HG02884 (cell line): ENCODE data around the gene UGP2.

ENCODE experiments used
- ATAC-seq: cut with Tn5 transposase; IDR thresholded peaks from one replicate; pipeline ENCODE4 v1.9.1; 2021; ENCODE audit warnings: mild to moderate bottlenecking, moderate library complexity; ENCODE audit not compliant: unreplicated experiment

UGP2 gene

DNA sequence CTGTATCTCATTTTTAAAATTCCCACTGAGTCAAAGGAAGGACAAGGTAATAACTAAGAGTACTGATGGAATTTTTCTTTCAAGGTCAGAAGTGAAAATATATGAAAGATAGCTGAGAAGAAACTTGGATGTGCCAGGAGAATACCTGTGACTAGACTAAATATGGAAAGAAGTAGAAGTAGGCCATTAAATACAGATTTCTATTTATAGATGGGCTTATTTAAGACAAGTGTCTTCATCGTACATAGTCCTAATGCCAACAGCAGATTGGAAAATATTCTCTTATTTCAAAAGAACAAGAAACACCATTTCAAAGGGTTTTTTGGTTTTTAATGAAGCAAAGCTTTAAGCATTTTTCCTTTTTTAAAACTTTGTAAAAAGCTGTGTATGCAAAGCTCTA, 22.0 kb downstream of the UGP2 start:
- no peak for ATAC-seq

DNA sequence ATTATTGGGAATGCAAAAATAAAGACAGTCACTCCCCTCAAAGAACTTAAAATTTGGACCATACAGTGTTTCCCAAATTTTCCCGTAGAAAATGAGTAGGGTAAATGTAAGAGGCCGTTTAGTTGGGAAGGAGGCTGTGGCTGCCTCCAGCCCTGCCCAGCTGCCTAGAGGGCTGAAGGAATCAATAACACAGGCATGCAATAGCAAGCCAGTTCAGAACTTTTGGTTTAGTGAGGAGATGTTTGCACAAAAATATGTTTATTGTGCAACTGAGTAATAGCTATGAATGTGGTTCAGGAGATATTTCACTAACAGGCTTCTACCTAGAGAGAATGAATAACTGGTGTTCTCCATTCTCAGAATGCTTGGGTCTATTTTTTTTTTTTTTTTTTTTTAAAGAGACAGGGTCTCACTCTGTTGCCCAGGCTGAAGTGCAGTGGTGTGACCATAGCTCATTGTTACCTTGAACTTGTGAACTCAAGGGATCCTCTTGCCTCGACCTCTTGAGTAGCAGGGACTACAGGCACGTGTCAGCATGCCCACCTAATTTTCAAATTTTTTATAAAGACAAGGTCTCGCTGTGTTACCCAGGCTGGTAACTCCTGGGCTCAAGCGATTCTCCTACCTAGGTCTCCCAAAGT, 23.6 kb downstream of the UGP2 start:
- ATAC-seq: no peak

DNA sequence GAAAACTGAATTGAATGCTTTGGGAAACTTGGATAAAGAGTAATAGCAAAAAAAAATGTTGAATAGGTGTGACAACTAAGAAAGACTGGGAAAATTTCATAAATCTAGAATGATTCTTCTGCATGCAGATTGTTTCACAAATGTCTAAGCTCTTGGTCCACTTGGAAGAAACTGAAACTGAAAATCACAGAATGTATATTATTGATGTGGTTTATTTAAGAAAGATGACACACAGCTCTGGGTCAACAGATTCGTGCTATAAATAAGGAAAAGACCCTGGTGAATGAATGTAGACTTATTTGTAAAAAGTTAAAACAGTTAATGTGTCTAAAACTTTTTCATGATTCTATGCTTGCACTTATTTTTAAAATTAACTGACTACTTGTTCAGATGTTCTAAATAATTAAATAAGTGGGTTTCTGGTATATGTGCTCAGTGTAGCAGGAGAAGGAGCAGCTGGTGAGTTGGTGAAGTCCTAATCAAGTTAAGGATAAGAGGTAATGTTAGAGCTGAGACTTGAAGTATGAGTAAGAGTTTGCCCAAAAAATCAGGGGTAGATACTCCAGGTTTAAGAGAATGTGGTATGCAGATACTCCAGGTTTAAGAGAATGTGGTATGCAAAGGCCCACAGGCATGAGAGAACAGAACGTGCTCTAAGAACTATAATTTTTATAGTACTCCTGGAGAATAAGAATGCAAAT, 24.5 kb downstream of the UGP2 start:
- ATAC-seq: no peak

DNA sequence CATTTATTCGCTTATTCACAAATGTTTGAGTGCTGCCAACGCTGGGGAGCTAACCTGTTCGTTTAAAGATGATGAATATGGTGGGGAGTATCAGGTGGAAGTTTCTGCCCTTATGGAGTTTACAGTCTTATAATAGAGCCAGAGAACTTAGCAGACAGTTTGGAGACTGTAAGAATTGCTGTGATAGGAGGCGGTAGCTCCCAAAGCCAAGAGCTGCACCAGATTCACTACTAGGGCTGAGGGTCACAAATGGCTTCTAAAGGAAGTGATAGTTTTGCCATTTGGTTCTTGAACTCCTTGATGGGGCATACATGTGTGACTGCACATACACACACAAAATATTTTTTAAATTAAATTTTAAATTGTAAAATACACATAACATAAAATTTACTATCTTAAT, 29.0 kb downstream of the UGP2 start:
- no peak for ATAC-seq

DNA sequence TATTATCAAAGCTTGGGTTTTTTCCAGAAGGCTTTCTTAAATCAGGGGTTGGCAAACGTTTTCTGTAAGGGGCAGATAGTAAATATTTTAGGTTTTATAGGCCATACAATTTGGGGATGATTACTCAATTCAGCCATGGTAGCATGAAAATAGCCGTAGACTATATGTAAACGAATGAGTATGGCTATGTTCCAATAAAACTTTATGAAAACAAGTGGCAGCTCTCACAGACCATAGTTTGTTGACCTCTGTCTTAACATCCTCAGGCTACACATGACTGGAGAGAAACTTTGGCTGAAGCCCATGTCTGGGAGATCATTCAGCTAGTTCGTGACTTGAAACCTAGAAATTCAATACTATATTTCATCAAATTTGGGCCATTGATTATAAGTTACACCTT, 30.2 kb downstream of the UGP2 start:
- no peak for ATAC-seq

DNA sequence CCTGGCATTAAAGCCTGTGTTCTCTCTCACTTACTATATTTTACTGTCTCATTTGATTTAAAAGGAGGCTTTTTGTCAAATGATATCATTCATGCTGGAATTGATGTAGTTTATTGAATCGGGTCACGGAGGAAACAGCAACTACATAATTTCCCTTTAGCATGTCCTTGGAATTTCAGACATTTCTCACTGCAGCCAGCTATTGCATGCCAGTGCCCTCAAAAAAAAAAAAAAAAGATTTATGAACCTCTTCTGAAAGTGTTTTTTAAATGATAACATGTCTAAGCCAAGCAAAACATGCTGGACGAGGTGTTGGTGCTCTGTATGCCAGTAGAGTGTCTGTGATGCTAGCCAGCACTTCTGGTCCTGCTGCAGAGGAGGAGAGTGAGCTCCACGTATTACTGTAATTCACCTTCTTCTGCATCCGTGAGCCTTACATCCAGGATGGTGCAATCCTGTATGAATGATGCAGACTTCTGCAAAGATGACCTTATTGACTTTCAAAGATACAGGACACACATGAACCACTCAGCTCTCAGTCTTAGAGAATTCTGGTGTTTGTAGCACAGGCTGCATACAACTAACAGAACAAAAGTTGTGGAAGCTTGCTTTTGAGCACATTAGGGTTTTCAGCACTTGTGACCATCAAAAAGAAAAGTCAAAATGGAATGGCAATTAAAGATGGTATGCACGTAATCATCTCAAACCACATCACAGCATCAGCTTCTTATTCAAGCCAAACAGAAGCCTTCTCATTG, 31.1 kb downstream of the UGP2 start:
- no peak for ATAC-seq

- ATAC-seq: no peak
These were observed 32.8 kb downstream of the UGP2 start for GRCh38 chr2:63874204-63875130.

DNA sequence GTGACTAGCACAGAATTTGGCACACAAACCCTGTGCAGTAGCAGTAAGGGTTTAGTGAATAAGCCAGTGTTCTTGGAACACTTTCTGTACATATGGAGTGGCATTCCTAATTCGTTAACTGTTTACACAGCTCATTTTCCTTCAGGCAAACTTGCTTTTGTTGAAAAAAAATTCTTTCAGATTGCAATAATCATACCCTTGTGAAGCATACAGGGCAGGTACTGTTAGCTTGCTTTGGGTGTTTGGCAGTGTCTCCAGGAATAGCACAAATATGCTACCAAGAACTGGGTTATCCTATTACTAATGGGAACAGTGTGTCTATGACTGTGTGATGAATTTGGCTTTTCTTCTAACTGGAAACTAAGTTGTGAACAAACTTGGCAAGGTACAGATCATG, 33.4 kb downstream of the UGP2 start:
- no peak for ATAC-seq

DNA sequence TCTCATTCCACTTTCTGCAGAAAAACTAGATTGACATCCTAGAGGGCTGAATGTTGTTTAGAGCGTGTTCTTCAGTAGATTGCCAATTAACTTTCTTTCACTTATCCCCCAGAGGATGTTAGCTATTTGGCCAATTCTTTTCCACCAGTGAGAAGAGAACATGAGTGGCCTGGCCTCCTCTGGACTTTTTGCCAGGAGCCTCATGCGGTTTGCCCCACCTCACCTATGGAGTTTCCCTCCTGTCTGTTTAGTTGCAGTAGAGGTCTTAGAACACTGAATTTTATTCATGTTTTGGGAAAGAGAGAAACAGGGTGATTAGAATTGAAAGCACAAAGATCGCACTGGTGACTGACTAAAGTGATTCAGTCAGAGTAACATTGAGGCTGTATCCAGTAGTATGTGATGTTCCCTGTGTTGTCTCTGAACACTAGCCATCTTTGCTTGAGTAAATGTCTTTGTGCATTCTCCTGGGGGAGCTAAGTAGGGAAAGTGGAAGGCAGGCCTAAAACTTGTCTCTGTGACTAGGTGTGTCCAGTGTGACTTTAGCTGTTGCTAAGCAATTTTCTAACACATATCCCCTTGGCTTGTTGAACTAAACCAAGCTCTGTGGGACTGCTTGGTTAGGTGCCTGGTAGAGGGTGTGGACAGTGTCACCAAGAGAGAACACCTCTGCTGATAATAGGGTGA, 34.0 kb downstream of the UGP2 start:
- ATAC-seq: no peak

- no peak for ATAC-seq
These were observed 34.6 kb downstream of the UGP2 start for GRCh38 chr2:63876311-63876710.

DNA sequence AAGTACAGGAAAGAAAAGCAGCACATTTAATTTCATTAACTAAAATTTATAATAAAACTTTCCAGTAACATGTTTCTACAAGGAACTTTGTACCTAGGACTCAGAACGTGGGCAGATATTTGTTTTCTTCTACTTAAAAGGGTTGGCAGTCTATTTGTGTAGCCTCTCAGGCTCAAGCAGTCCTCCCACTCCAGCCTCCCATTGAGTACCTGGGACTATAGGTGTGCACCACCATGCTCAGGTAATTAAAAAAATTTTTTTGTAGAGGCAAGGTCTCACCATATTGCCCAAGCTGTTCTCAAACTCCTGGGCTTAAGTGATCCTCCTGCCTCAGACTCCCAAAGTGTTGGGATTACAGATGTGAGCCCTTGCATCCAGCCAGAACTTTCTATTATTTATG, 36.8 kb downstream of the UGP2 start:
- ATAC-seq: no peak

DNA sequence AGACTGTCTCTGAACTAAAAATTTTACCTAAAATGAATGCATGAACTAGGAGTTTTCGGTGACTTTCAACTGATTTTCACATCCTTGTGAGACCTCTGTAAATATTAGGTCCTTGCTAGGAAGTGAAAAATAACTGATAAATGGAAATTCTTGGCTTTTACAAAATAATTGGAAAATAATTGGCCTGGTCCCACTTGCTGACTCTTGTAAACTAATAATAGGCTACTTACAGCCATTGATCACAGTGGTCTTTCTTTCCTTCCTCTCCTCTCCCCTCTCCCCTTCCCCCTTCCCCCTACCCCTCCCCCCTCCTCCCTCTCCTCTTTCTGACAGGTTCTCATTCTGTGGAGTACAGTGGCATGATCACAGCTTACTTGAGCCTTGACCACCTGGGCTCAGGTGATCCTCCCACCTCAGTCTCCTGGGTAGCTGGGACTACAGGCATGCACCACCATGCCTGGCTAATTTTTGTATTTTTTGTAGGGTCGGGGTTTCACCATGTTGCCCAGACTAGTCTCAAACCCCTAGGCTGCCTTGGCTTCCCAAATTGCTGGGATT, 38.3 kb downstream of the UGP2 start:
- no peak for ATAC-seq

DNA sequence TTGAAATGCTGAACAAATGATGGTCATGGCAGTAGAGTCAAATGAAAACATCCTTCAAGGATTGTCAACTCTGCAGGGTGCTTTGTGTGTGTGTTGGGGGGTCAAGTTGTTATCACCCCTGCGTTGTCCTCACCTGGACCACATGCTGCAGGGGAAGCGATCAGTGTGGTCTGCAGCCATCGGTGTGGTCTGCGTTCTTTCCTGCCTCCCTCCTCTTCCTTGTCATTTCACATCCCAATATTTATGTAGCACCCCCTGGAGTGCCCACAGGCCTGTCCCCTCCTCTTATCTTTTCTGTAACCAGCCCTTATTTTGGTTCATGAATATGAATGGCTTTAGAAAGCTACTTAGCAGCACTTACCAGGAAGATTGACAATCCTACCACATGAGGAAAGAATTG, 38.9 kb downstream of the UGP2 start:
- no peak for ATAC-seq

DNA sequence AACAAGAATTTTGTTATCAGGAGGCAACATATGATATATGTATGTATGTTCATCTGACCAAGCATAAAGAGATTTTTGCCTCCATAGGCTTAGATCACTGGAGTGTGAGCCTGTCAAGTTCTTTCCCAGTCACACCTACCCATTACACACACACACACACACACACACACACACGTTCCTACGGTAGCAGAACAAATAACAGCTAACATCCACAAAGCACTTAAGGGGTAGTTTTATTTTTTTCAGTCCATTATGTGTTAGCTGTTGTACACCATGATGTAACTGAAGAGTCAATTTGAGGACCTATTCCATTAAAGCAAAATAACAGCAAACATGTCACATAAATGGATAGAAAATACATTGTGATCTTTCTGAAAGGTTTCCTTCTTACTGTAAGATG, 39.5 kb downstream of the UGP2 start:
- no peak for ATAC-seq

DNA sequence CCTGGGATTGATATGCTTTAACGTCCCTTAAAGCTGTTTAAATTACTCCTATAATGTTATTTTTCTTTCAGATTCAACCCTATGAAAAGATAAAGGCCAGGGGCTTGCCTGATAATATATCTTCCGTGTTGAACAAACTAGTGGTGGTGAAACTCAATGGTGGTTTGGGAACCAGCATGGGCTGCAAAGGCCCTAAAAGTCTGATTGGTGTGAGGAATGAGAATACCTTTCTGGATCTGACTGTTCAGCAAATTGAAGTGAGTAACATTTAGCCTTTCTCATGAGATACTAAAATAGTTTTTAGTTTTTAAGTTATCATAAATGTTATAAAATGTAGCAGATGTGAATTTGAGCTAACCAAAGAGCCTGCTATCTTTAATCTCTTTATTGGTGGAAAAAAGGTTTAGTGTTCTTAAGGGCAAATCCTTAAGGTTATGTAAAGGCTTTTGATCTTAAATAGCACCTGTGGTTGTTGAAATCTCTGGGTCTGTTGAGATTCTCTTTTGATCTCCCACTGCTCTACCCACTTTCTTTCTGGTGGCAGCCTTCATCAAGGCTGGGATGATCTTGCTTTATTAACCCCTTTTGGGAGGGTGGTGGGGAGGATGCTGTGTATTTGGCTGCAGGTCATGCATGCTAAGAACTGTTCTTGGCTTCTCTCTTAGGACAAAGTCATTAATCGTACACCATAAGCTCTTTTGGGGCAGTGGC, 40.9 kb downstream of the UGP2 start:
- no peak for ATAC-seq

DNA sequence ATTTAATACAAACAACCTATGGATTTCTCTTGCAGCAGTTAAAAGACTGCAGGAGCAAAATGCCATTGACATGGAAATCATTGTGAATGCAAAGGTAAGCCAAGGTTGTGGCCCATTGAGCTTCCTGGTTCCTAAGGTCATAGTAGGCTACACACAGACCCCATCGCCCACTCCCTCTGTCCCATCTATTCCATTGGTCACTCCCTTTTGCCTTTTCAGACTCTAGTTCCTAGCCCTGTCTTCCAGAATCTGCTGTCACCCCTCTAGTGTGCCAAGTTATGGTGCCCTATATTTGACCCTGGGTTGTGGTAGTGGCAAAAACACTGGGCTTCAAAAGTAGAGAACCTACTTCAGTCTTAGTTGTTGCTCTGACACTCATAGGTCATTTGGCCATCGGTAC, 44.7 kb downstream of the UGP2 start:
- ATAC-seq: no peak

DNA sequence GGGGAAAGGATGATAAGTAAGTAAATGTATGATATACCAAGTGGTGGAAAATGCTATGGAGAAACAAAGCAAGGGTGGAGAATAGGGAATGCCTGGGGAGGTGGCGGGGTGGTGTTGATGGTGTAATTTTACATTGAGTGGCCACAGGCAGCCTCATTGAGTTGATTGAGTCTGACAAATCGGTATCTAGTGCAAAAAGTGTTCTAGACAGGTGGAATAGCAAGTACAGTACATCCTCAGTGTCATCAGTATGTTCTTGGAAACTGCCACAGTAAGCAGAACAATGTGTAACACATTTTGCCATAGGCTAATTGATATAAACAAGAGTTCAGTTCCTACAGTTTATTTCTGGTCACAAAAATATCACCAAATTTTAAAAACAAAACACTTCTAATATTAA, 46.4 kb downstream of the UGP2 start:
- ATAC-seq: no peak

- peak; percentile 91 for ATAC-seq
These were observed 47.0 kb downstream of the UGP2 start for GRCh38 chr2:63888490-63889402.

- ATAC-seq: no peak
These were observed 49.0 kb downstream of the UGP2 start for GRCh38 chr2:63890678-63891077.
